ENCODE data around the gene RFX3.

- TF ChIP-seq CTCF (IDR thresholded peaks at IDR 0.05; ENCODE audit: low read length) (no peak), EZH2 (optimal IDR thresholded peaks at IDR 0.05; ENCODE audit: low read depth, low read length) (no peak), EZH2phosphoT487 (IDR thresholded peaks at IDR 0.05; ENCODE audit: low read length) (no peak)
These were observed 300.9 kb downstream of the RFX3 start for GRCh38 chr9:3224931-3225330.

Measured in MM.1S (cell line).